GM21619 (cell line): ENCODE measurements around the gene TCF19.

Source experiments
- ATAC-seq: cut with Tn5 transposase; IDR thresholded peaks from one replicate; pipeline ENCODE4 v1.9.1; 2021; ENCODE audit not compliant: unreplicated experiment

TCF19 gene

DNA sequence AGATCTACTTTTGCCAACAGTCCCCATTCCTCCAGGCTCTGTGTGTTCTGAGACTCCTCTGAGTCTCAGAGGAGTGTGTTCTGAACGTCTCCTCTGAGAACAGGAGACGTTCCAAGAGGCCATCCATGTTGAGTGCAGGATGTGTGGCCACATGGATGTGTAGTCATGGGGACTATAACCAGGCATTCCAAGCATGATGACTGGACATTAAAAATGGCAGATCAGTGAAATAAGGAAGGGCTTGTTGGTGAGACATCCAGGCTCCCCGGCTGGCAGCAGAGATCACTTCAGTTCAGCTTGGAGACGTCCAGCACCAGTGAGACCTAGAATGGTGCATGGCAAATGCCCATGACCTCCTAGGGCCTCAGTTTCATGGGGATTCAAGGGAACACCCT, 46.4 kb downstream of the TCF19 start:
- no peak for ATAC-seq

DNA sequence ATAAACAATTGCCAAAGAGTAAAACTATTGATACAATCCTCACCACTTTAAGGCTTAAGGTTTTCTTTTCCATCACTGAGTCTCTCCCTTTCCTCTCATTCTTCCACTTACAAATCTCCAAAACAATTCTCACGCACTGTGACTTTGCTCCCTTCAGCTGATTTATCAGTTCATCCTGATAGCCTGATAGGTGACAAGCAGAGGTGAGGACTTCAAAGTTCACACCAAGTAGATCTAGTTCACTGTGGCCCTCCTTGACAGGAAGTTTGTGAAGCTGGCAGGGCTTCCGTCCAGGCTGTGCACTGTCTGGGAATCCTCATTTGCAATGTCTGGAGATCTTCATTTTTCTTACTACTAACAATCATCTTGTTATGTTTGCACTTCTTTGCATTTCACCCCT, 47.2 kb downstream of the TCF19 start:
- ATAC-seq = no peak

DNA sequence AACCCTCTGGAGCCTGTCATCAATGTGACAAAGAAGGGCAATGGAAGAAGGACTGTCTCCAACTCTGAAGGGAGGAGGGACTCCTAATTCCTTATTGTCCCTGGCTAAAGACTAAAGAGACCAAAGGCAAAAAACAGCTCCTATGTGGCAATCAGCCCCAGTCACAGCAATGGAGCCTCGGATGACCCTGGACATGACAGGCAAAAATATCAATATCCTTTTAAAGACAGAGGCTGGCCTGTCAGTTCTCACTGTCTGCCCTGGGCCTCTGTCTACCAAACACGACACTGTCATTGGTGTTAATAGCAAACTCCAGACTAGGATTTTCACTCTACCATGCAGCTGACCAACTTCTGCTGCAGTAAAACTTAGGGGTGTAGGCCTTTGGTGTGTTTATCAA, 50.1 kb downstream of the TCF19 start:
- no peak for ATAC-seq

DNA sequence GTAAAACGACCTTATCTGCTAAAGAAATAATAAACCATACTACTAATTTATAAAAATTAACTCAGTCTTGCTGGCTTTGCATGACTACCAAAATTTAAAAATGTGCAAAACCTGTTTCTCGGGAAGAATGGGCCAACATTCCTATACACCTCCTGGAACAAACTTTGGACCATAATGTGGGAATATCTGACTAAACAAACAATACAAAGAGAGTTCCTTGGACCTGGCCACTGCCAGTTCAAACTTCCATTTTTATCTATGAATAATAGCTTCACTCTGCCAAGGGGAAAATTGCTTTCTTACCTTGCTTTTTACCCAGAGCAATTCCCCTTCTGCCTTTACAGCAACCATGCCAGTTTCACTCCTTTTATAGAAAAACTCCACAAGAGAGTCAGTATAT, 50.7 kb downstream of the TCF19 start:
- no peak for ATAC-seq

DNA sequence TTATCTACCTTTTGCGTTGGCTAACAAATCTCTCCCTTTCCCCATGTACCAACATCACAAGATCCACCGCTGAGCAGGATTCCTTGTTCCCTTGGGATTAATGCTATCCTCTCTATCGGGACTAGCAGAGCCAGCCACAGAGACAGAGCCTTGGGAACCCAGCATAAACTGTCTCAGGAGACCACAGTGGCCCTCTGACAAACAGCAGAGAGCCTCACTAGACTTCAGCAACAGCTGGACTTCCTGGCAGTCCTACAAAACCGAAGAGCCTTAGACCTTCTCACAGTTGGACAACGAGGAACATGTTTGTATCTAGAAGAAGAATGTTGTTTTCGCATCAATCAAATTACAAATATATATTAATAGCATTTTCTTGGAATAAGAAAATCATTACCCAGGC, 51.7 kb downstream of the TCF19 start:
- ATAC-seq = no peak

DNA sequence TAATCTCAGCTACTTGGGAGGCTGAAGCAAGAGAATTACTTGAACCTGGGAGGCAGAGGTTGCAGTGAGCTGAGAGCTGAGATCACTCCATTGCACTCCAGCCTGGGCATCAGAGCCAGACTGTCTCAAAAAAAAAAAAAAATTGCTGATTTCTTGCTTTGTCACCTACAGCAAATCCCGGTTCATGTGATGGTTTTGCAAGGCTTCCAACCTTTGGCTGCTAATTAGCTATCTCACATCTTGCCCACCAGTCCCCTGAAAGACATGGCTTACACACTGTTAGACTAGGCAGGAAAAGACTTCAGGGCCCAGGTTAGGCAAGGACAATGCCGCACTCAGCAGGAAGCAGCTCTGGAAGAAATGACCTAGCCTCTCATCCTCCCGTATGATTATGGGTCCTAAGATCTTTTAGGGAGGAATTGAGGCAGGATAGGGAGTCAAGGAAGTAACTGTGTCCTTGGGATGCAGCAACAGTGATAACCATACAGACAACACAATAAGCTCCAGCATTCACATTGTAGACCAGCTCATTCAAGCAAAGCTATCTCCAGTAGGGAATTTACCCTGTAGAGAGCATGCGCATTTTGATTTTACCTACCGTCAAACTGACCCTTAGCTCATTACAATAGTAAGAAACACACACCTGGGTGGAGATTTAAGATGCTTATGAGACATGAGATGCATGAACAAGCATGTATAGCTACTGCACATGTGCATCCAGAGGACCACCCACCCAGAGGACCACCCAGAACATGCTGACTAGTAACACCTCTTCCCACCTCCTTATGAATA, 52.5 kb downstream of the TCF19 start:
- no peak for ATAC-seq
